ENCODE measurements around the gene NXNL2.

DNA sequence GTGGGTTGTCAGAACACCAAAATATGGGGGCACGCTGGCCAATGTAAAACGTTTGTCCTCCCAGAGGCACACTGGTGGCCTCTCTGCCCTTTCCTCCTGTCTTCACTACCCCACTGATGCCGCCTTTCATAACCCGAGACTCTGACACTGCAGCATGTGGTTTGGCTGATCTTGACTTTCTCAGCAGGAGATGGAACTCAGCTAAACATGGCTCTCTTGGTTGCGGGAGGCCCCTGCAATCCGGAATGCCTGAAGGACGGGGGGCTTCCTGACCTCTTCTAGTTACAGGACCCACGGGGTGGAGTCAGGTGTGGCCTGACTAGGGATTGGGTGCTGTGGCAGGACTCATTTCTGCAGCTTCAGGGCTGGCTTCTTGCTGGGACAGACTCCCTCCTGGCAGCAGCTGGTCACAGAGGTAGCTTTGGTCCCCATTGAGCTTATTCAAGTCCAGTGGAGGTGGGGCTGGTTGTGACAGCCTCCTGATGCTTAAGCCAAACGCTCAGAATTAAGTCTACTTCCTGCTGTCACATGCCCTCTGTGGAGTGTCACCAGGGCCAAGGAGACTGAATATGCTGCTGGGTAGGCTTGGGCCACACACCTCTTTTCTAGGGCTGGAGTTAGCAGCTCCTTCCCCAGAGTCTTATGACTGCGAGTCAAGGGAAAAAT lies 44.2 kb downstream of the NXNL2 start:
- TF ChIP-seq BHLHE40 (IDR thresholded peaks at IDR 0.05; ENCODE audit: borderline replicate concordance in 1 of 2, low read depth in 2 of 2, low read length in 1 of 2) (no peak), TAF1 (IDR thresholded peaks at IDR 0.05; ENCODE audit: borderline replicate concordance, low read depth, low read length) (no peak), ATF2 (IDR thresholded peaks at IDR 0.05; ENCODE audit: low read length) (no peak), POLR2AphosphoS5 (IDR thresholded peaks at IDR 0.05; ENCODE audit: low read length) (no peak), CREM (IDR thresholded peaks at IDR 0.05; ENCODE audit: low read depth) (no peak), MAX (IDR thresholded peaks at IDR 0.05; ENCODE audit: low read depth, low read length) (no peak), POLR2A (IDR thresholded peaks at IDR 0.05; ENCODE audit: low read depth, low read length) (no peak), CTCF (IDR thresholded peaks at IDR 0.05 in 2 of 3, conservative IDR thresholded peaks at IDR 0.05 in 1 of 3; ENCODE audit: control insufficient read depth in 2 of 3, extremely low read depth in 1 of 3, insufficient read depth in 1 of 3, low read depth in 3 of 3, low read length in 3 of 3) (no peak), EP300 (IDR thresholded peaks at IDR 0.05; ENCODE audit: borderline replicate concordance in 1 of 2, control insufficient read depth in 1 of 2, low read depth in 2 of 2, low read length in 2 of 2) (no peak), PML (IDR thresholded peaks at IDR 0.05; ENCODE audit: low read length) (no peak), SMC3 (IDR thresholded peaks at IDR 0.05; ENCODE audit: borderline replicate concordance, low read length) (no peak), CBX5 (IDR thresholded peaks at IDR 0.05; ENCODE audit: low read depth) (no peak)
- TF ChIP-seq, protein P1, sequence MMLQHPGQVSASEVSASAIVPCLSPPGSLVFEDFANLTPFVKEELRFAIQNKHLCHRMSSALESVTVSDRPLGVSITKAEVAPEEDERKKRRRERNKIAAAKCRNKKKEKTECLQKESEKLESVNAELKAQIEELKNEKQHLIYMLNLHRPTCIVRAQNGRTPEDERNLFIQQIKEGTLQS (IDR thresholded peaks at IDR 0.05; ENCODE audit: borderline replicate concordance, extremely low read depth, low read depth, low read length): no peak
